Chondrocyte (in vitro differentiated cells): ENCODE results near the gene SCARB2. TPM values are rescaled to one million over a fixed set of nuclear protein-coding genes. Genes with fewer than 3 reads are reported as not detected.

Experiments used
- DNase-seq: peaks from one replicate; pipeline ENCODE4 v3.0.0; 2021; ENCODE audit warnings: mixed read lengths, low spot score
- H3K27ac Mint-ChIP-seq: one replicate; pipeline ENCODE4 v1.8.0; 2021; ENCODE audit warnings: mild to moderate bottlenecking, moderate library complexity, mixed read lengths; ENCODE audit not compliant: unreplicated experiment
- H3K27me3 Mint-ChIP-seq: 2 replicates; pipeline ENCODE4 v1.8.0; 2021; ENCODE audit warnings: low read depth, mixed read lengths
- H3K36me3 Mint-ChIP-seq: 2 replicates; pipeline ENCODE4 v1.8.0; 2021; ENCODE audit warnings: low read depth, mixed read lengths
- H3K4me1 Mint-ChIP-seq: 2 replicates; pipeline ENCODE4 v1.8.0; 2021; ENCODE audit warnings: low read depth, mild to moderate bottlenecking, mixed read lengths
- H3K4me3 Mint-ChIP-seq: one replicate; pipeline ENCODE4 v1.8.0; 2021; ENCODE audit warnings: mild to moderate bottlenecking, moderate library complexity, mixed read lengths; ENCODE audit not compliant: unreplicated experiment
- H3K9me3 Mint-ChIP-seq: 2 replicates; pipeline ENCODE4 v1.8.0; 2021; ENCODE audit warnings: low read depth, mixed read lengths
- total RNA-seq: library from RNA; stranded (reverse); gene quantifications from 3 replicates; pipeline ENCODE4 v1.2.1, GENCODE V29; 2021
- TF ChIP-seq, protein P1 (sequence below): fragments of 200-600 bp; sonication (generic); IDR thresholded peaks from 2 replicates; pipeline ENCODE4 v1.5.0; 2021; ENCODE audit warnings: antibody characterized with exemption, mild to moderate bottlenecking, moderate library complexity

Gene SCARB2
- total RNA-seq, 1 donor from 2014 or later = 155 TPM

DNA sequence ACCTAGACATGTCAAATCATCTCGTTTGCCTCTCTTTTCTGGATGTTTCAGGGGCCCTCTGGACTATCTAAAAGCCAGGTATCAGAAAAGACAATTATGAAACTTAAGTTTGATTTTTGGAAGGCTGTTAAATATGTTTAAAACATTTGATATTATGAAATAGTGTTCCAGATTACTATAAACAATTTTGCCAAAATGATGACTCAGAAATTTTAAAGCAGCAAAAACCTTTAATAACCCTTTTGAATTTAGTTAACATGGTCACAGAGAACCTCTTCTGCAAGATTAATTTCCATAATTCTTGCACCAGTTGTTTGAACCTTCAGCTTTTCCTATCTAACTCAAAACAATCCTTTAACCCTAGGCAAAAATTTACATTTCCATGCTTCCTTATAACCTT, 19.1 kb upstream of the SCARB2 start:
- Mint-ChIP-seq H3K4me1 (peaks cover 10% of the 10 kb centered on the region), H3K4me3 (no peak overlapping the region), H3K27ac (no peak overlapping the region), H3K9me3 (peaks cover 14% of the 10 kb centered on the region), H3K36me3 (peaks cover 3% of the 10 kb centered on the region), H3K27me3 (peaks cover under 1% of the 10 kb centered on the region)
- TF ChIP-seq, protein P1, sequence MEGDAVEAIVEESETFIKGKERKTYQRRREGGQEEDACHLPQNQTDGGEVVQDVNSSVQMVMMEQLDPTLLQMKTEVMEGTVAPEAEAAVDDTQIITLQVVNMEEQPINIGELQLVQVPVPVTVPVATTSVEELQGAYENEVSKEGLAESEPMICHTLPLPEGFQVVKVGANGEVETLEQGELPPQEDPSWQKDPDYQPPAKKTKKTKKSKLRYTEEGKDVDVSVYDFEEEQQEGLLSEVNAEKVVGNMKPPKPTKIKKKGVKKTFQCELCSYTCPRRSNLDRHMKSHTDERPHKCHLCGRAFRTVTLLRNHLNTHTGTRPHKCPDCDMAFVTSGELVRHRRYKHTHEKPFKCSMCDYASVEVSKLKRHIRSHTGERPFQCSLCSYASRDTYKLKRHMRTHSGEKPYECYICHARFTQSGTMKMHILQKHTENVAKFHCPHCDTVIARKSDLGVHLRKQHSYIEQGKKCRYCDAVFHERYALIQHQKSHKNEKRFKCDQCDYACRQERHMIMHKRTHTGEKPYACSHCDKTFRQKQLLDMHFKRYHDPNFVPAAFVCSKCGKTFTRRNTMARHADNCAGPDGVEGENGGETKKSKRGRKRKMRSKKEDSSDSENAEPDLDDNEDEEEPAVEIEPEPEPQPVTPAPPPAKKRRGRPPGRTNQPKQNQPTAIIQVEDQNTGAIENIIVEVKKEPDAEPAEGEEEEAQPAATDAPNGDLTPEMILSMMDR = no peak
- DNase-seq = no peak

DNA sequence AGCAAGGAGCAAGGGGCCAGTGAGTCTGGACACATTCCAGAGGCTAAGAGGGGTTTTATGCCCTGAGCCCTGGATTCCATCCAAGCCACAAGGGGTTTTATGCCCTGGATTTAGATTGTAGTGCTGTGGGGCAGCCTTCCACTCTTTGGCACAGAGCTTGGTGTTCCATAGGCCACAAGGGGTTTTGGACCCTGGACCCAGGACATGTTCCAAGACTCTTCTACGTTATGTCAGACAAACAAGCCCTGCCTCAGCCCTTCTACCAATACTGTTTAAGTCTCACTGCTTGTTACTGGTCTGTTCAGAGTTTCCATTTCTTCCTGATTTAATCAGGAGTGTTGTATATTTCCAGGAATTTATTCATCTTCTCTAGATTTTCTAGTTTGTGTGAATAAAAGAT, 12.8 kb upstream of the SCARB2 start:
- Mint-ChIP-seq H3K27ac (no peak overlapping the region), H3K4me3 (no peak overlapping the region), H3K27me3 (no peaks in the 10 kb centered on the region), H3K9me3 (peaks cover 22% of the 10 kb centered on the region), H3K36me3 (peaks cover 3% of the 10 kb centered on the region), H3K4me1 (no peaks in the 10 kb centered on the region)
- DNase-seq = no peak
- TF ChIP-seq, protein P1 = no peak

DNA sequence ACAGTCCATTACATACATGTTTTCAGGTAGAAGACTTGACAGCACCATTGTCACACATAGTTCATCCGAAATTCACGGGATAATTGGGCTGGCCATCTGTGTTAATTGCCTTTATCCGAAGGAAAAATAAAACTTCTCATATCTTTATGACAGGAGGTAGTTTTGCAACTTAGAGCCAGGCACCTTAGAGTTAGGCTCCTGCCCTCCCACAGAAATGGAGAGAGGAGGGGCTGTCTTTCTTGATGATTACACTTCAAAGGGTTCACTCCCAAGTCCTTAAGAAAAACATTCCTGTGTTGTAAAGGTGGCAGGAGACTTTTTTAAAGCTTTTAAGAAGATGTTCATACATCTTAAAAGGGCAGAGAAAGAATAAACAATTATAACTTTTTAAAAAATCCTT, 10.5 kb upstream of the SCARB2 start:
- H3K4me1 Mint-ChIP-seq = peaks cover 4% of the 10 kb centered on the region
- no peaks in the 10 kb centered on the region for H3K27me3 Mint-ChIP-seq
- peaks cover 3% of the 10 kb centered on the region for H3K36me3 Mint-ChIP-seq
- TF ChIP-seq, protein P1 = no peak
- no peak overlapping the region for H3K27ac Mint-ChIP-seq
- DNase-seq = no peak
- H3K9me3 Mint-ChIP-seq = peaks cover 16% of the 10 kb centered on the region
- no peak overlapping the region for H3K4me3 Mint-ChIP-seq

DNA sequence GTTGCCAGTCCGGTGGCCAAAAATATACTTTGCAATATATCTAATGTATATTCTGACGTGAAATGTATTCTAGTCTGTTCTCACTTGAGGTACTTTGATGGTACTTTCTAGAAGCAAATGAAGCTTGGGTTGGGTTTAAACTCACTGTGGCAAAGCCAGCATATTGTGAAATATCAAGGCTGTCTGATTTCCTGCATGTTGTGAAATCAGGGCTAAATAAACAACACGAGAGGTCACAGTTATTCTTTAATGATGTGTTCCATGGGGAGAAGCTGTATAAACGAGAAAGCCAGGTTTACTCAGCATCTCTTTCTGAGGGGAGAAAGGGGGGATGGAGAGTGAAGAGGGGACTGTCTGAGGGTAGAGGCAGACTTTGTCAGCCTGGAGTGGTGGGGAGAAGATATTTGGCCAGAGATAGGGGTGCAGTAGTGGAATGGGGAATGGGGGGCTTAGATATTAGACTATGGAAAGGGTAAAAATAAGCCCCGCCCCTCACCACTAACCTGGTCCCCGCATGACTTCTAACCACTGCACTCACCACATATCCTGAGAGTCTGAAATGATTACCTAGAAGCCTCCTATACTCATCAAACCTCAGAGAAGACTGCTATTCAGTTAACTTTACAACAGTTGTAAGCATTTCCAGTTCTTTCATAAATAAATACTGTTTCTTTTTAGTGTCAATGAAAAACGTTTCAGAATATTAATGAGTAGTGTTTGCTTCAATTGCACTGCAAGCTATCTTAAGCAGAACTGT, 5.9 kb upstream of the SCARB2 start:
- no peak for DNase-seq
- Mint-ChIP-seq H3K4me1 (peaks cover 10% of the 10 kb centered on the region), H3K36me3 (no peaks in the 10 kb centered on the region), H3K27me3 (no peaks in the 10 kb centered on the region), H3K4me3 (no peak overlapping the region), H3K27ac (no peak overlapping the region), H3K9me3 (no peaks in the 10 kb centered on the region)
- TF ChIP-seq, protein P1 = no peak

DNA sequence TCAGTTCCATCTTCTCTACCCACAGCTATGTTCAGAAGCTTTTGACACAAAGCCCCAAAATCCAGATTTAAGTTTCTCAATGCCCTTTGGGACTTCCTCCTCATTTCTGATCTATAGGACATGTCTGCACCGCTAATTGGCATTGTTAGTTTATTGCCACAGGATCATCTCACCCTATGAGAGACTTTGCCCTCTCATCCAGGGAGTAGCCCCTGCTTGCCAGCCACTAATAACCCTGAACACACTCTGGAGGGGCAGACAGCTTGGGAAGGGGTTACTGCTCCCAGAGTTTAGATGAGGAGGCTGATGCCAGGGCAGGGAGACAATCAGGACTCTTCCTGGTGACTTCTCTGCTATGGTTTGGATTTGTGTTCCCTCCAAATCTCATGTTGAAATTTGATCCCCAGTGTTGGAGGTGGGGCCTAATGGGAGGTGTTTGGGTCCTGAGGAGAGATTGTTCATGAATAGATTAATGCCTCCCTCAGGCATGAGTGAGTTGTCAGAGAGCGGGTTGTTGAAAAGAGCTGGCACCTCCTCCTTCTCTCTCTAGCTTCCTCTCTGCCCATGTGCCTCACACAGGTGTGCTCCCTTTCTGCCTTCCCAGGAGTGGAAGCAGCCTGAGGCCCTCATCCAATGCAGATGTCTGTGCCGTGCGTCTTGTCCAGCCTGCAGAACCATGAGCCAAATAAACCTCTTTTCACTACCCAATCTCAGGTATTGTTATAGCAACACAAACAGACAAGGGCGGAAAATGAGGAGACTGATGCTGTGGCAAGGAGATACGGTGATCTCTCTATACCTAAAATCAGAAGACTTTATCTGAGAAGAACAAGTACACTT, 3.6 kb upstream of the SCARB2 start:
- H3K4me1 Mint-ChIP-seq = peaks cover 25% of the 10 kb centered on the region
- no peaks in the 10 kb centered on the region for H3K27me3 Mint-ChIP-seq
- H3K4me3 Mint-ChIP-seq = no peak overlapping the region
- DNase-seq = no peak
- no peaks in the 10 kb centered on the region for H3K9me3 Mint-ChIP-seq
- H3K36me3 Mint-ChIP-seq = no peaks in the 10 kb centered on the region
- no peak overlapping the region for H3K27ac Mint-ChIP-seq
- TF ChIP-seq, protein P1 = no peak
